OCI-LY3 (cell line): ENCODE data around the gene COL26A1.

Source experiments
- EZH2phosphoT487 ChIP-seq: fragments of 200-600 bp; shearing (Covaris generic); IDR thresholded peaks from 2 replicates; pipeline ENCODE4 v1.6.1; 2018; ENCODE audit warnings: antibody characterized with exemption, mixed run types, low read depth
- TF ChIP-seq, protein P1 (sequence below): fragments of 200-600, 300-600 bp; sonication (generic); IDR thresholded peaks from 2 replicates; pipeline ENCODE4 v1.5.1; 2014; ENCODE audit warnings: antibody characterized with exemption, low read length, low read depth

DNA sequence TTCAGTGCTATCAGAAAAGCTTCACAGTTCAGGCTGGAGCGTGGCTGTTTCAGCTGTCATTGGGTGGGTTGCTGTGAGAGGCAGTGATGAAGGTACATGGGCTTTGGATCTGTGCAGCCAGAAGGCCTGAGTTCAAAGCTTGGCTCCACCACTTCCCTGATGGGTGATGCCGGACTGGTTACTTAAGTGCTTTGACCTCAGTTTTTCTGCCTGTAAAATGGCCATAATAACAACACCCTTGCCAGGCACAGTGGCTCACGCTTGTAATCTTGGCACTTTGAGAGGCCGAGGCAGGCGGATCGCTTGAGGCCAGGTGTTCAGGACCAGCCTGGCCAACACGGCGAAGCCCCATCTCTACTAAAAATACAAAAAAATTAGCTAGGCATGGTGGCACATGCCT is 30.6 kb upstream of the COL26A1 start:
- TF ChIP-seq, protein P1, sequence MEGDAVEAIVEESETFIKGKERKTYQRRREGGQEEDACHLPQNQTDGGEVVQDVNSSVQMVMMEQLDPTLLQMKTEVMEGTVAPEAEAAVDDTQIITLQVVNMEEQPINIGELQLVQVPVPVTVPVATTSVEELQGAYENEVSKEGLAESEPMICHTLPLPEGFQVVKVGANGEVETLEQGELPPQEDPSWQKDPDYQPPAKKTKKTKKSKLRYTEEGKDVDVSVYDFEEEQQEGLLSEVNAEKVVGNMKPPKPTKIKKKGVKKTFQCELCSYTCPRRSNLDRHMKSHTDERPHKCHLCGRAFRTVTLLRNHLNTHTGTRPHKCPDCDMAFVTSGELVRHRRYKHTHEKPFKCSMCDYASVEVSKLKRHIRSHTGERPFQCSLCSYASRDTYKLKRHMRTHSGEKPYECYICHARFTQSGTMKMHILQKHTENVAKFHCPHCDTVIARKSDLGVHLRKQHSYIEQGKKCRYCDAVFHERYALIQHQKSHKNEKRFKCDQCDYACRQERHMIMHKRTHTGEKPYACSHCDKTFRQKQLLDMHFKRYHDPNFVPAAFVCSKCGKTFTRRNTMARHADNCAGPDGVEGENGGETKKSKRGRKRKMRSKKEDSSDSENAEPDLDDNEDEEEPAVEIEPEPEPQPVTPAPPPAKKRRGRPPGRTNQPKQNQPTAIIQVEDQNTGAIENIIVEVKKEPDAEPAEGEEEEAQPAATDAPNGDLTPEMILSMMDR = no peak
- no peak for TF ChIP-seq EZH2phosphoT487
